ENCODE data around the gene ZSCAN30.

ZSCAN30 gene

DNA sequence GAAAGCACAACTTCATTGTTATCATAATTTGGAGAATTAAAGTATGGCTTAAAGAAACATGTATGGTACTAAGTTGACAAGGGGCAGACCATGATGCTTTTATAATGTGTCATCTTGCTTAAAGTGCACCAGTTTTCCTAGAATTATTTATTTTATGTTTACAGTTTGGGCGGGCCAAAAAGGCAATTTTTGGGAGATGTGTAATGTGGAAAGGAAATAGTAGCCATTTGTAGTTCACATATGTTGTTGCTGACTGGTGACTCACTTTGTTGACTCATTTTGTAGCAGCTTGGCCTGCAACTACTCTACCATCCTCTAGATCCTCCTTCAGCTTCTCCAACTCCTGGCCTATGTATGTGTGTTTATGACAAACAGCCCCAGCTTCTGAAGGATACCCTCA lies 7.7 kb downstream of the ZSCAN30 start:
- TF ChIP-seq, protein P1, sequence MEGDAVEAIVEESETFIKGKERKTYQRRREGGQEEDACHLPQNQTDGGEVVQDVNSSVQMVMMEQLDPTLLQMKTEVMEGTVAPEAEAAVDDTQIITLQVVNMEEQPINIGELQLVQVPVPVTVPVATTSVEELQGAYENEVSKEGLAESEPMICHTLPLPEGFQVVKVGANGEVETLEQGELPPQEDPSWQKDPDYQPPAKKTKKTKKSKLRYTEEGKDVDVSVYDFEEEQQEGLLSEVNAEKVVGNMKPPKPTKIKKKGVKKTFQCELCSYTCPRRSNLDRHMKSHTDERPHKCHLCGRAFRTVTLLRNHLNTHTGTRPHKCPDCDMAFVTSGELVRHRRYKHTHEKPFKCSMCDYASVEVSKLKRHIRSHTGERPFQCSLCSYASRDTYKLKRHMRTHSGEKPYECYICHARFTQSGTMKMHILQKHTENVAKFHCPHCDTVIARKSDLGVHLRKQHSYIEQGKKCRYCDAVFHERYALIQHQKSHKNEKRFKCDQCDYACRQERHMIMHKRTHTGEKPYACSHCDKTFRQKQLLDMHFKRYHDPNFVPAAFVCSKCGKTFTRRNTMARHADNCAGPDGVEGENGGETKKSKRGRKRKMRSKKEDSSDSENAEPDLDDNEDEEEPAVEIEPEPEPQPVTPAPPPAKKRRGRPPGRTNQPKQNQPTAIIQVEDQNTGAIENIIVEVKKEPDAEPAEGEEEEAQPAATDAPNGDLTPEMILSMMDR (IDR thresholded peaks at IDR 0.05; ENCODE audit: low read depth, low read length, missing control alignments), result no peak
- H3K4me3 ChIP-seq (ENCODE audit: low read depth, low read length), result no peak overlapping the region
- no peak for DNase-seq (ENCODE audit: low read depth)

DNA sequence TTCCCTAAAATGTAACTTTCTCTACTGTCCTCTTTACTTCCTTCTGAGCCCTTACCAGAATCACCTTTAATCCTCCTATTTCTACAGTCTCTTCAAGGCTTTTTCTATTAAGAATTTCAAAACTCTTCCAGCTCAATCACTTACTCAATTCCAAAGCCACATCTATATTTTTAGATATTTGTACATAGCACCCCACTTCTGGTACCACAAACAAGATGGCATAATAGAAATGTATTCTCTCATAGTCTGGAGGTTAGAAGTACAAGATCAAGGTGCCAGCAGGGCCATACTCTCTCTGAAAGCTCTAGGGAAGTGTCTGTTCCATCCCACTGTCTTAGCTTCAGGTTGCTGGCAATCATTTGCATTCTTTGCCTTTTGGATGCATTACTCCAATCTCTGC lies 11.1 kb downstream of the ZSCAN30 start:
- TF ChIP-seq, protein P1 (IDR thresholded peaks at IDR 0.05; ENCODE audit: low read depth, low read length, missing control alignments), result no peak
- H3K4me3 ChIP-seq (ENCODE audit: low read depth, low read length), result no peak overlapping the region
- no peak for DNase-seq (ENCODE audit: low read depth)

DNA sequence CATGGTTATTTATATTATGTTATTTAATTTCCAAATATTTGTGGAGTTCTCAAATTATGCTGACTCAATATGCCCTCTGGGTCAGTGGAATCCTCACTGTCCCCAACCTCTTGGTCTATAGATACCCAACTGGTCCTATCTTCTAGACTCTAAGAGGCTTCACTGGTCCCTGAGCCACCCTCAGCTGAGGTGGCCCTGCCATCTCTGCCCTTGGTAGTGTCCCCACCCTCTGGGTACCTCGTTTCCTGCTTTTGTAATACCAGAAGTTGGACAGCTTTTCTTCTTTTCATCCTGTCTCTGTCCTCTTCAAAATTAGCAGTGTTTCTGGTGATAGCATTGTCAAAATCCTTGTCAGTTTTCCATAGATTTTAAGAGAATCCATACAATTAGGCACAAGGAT lies 11.9 kb downstream of the ZSCAN30 start:
- H3K4me3 ChIP-seq (ENCODE audit: low read depth, low read length), result no peak overlapping the region
- no peak for DNase-seq (ENCODE audit: low read depth)
- TF ChIP-seq, protein P1 (IDR thresholded peaks at IDR 0.05; ENCODE audit: low read depth, low read length, missing control alignments), result no peak

DNA sequence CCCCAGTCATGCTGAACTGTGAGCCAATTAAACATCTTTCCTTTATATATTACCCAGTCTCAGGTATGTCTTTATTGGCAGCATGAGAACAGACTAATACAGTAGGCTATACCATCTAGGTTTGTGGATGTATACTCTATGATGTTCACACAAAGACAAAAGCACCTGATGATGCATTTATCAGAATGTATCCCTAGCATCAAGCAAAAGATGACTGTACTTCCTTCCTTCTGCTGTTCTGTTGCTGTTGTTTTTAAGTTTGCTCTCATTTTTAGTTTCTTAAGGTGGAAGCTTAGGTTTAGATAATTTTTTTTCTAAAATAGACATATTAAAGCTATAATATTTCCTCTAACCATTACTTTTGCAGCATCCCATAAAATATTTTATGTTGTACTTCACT lies 12.4 kb downstream of the ZSCAN30 start:
- no peak for DNase-seq (ENCODE audit: low read depth)
- H3K4me3 ChIP-seq (ENCODE audit: low read depth, low read length), result no peak overlapping the region
- TF ChIP-seq, protein P1 (IDR thresholded peaks at IDR 0.05; ENCODE audit: low read depth, low read length, missing control alignments), result no peak

DNA sequence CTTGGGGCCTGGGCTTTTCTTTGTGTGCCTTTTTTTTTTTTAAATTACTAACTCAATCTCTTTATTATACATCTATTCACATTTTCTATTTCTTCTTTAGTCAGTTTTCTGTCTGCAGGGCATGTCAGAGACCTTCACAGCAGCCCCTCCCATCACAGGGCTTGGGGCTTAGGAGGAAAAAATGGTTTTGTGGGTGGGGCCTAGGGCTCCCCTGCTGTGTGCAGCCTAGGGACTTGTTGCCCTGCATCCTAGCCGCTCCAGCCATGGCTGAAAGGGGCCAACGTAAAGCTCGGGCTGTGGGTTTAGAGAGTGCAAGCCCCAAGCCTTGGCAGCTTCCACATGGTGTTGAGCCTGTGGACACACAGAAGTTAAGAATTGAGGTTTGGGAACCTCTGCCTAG lies 13.8 kb downstream of the ZSCAN30 start:
- DNase-seq (ENCODE audit: low read depth), result no peak
- H3K4me3 ChIP-seq (ENCODE audit: low read depth, low read length), result no peak overlapping the region
- TF ChIP-seq, protein P1 (IDR thresholded peaks at IDR 0.05; ENCODE audit: low read depth, low read length, missing control alignments), result no peak

DNA sequence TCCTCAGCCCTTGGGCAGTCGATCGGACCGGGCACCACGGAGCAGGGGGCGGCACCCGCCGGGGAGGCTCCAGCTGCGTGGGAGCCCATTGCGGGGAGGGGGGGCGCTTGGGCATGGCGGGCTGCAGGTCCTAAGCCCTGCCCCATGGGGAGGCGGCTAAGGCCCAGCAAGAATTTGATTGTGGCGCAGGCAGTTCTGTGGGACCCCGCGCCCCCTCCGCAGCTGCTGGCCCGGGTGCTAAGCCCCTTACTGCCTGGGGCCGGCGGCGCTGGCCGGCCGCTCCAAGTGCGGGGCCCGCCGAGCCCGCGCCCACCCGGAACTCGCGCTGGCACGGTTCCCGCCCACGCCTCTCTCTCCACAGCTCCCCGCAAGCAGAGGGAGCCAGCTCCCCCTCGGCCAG lies 18.4 kb downstream of the ZSCAN30 start:
- TF ChIP-seq, protein P1 (IDR thresholded peaks at IDR 0.05; ENCODE audit: low read depth, low read length, missing control alignments), result no peak
- DNase-seq (ENCODE audit: low read depth), result no peak
- H3K4me3 ChIP-seq (ENCODE audit: low read depth, low read length), result no peak overlapping the region

DNA sequence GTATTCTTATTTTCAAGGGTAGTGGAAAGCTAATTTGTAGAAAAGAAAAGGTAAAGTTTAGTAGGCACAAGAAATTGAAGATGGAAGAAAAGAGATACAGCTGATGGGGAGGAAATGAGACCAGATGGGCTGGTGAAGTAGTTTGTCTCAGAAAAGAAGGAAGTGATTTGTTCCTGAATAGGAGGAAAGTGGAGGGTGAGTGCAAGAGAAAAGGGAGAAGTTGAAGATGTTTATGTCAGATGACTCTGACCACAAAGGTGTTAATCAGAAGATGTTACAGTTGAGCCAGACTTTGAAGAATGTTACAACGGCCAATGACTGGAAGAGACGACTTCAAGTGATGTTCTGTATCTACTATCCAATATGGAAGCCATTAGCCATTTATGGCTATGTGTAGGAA lies 21.2 kb downstream of the ZSCAN30 start:
- TF ChIP-seq, protein P1 (IDR thresholded peaks at IDR 0.05; ENCODE audit: low read depth, low read length, missing control alignments), result no peak
- no peak overlapping the region for H3K4me3 ChIP-seq (ENCODE audit: low read depth, low read length)
- no peak for DNase-seq (ENCODE audit: low read depth)
